Measurements from ENCODE around the gene TRIP10.
A peak's percentile ranks its signal among the peaks of the same experiment; 100 is the strongest.

Gene TRIP10

GRCh38 chr19:6718741-6719539 is 20.5 kb upstream of the TRIP10 start:
- H3K9me3 ChIP-seq (ENCODE audit: control insufficient read depth in 2 of 2, low read length in 2 of 2), result no peaks in the 10 kb centered on the region
- H3K4me3 ChIP-seq (ENCODE audit: low read length in 2 of 2), result peak overlapping the region in 1 of 2 donors; percentile 61
- no peak overlapping the region for H3K9ac ChIP-seq (ENCODE audit: low read length in 2 of 2)
- H3K4me1 ChIP-seq (ENCODE audit: control insufficient read depth, insufficient read depth, low read length), result peaks cover 3% of the 10 kb centered on the region
- peaks cover 7 to 11% of the 10 kb centered on the region in 2 donors for H3K27me3 ChIP-seq (ENCODE audit: control insufficient read depth in 1 of 2, insufficient read depth in 2 of 2, low read length in 2 of 2)
- H3K27ac ChIP-seq (ENCODE audit: low read length), result no peak overlapping the region
- H3K36me3 ChIP-seq (ENCODE audit: control insufficient read depth in 2 of 2, insufficient read depth in 2 of 2, low read length in 2 of 2), result peaks cover 0 to 3% of the 10 kb centered on the region in 2 donors

GRCh38 chr19:6719540-6719861 is 20.0 kb upstream of the TRIP10 start:
- Histone ChIP-seq H3K27ac (ENCODE audit: low read length) (no peak overlapping the region), H3K36me3 (ENCODE audit: control insufficient read depth in 2 of 2, insufficient read depth in 2 of 2, low read length in 2 of 2) (peaks cover 0 to 3% of the 10 kb centered on the region in 2 donors), H3K4me3 (ENCODE audit: low read length in 2 of 2) (peak overlapping the region in 1 of 2 donors; percentile 61), H3K27me3 (ENCODE audit: control insufficient read depth in 1 of 2, insufficient read depth in 2 of 2, low read length in 2 of 2) (peaks cover 7 to 9% of the 10 kb centered on the region in 2 donors), H3K9me3 (ENCODE audit: control insufficient read depth in 2 of 2, low read length in 2 of 2) (no peaks in the 10 kb centered on the region), H3K4me1 (ENCODE audit: control insufficient read depth, insufficient read depth, low read length) (peaks cover 4% of the 10 kb centered on the region), H3K9ac (ENCODE audit: low read length in 2 of 2) (no peak overlapping the region)

GRCh38 chr19:6719992-6720368 is 19.5 kb upstream of the TRIP10 start:
- H3K4me1 ChIP-seq (ENCODE audit: control insufficient read depth, insufficient read depth, low read length), result peaks cover 4% of the 10 kb centered on the region
- H3K9ac ChIP-seq (ENCODE audit: low read length in 2 of 2), result peak overlapping the region in 1 of 2 donors; percentile 5
- H3K4me3 ChIP-seq (ENCODE audit: low read length in 2 of 2), result peak overlapping the region; percentile 25 to 61
- peaks cover 7 to 9% of the 10 kb centered on the region in 2 donors for H3K27me3 ChIP-seq (ENCODE audit: control insufficient read depth in 1 of 2, insufficient read depth in 2 of 2, low read length in 2 of 2)
- H3K9me3 ChIP-seq (ENCODE audit: control insufficient read depth in 2 of 2, low read length in 2 of 2), result no peaks in the 10 kb centered on the region
- H3K36me3 ChIP-seq (ENCODE audit: control insufficient read depth in 2 of 2, insufficient read depth in 2 of 2, low read length in 2 of 2), result peaks cover 0 to 3% of the 10 kb centered on the region in 2 donors
- no peak overlapping the region for H3K27ac ChIP-seq (ENCODE audit: low read length)

GRCh38 chr19:6720369-6721137 is 18.9 kb upstream of the TRIP10 start, which contains the start of gene C3:
Gene C3, minus strand, starts transcription at chr19:6720650. Its CDS starts 61 bp downstream, at chr19:6720589.
- Histone ChIP-seq H3K27ac (ENCODE audit: low read length) (no peak within 1 kb of the TSS), H3K9ac (ENCODE audit: low read length in 2 of 2) (peak within 1 kb of the TSS in 1 of 2 donors; percentile 5), H3K4me3 (ENCODE audit: low read length in 2 of 2) (peak within 1 kb of the TSS; percentile 25 to 61), H3K4me1 (ENCODE audit: control insufficient read depth, insufficient read depth, low read length) (peaks cover 7% of the 10 kb centered on the region), H3K36me3 (ENCODE audit: control insufficient read depth in 2 of 2, insufficient read depth in 2 of 2, low read length in 2 of 2) (peaks cover 0 to 3% of the 10 kb centered on the region in 2 donors), H3K9me3 (ENCODE audit: control insufficient read depth in 2 of 2, low read length in 2 of 2) (no peaks in the 10 kb centered on the region), H3K27me3 (ENCODE audit: control insufficient read depth in 1 of 2, insufficient read depth in 2 of 2, low read length in 2 of 2) (peaks cover 7 to 8% of the 10 kb centered on the region in 2 donors)

- no peak overlapping the region for H3K4me3 ChIP-seq (ENCODE audit: low read length in 2 of 2)
- peaks cover 7 to 8% of the 10 kb centered on the region in 2 donors for H3K27me3 ChIP-seq (ENCODE audit: control insufficient read depth in 1 of 2, insufficient read depth in 2 of 2, low read length in 2 of 2)
- no peak overlapping the region for H3K9ac ChIP-seq (ENCODE audit: low read length in 2 of 2)
- H3K36me3 ChIP-seq (ENCODE audit: control insufficient read depth in 2 of 2, insufficient read depth in 2 of 2, low read length in 2 of 2), result peaks cover 0 to 3% of the 10 kb centered on the region in 2 donors
- no peak overlapping the region for H3K27ac ChIP-seq (ENCODE audit: low read length)
- H3K4me1 ChIP-seq (ENCODE audit: control insufficient read depth, insufficient read depth, low read length), result peaks cover 7% of the 10 kb centered on the region
- H3K9me3 ChIP-seq (ENCODE audit: control insufficient read depth in 2 of 2, low read length in 2 of 2), result no peaks in the 10 kb centered on the region
Measured at GRCh38 chr19:6721138-6721474, 18.4 kb upstream of the TRIP10 start.

- Histone ChIP-seq H3K27ac (ENCODE audit: low read length) (no peak overlapping the region), H3K9me3 (ENCODE audit: control insufficient read depth in 2 of 2, low read length in 2 of 2) (no peaks in the 10 kb centered on the region), H3K4me3 (ENCODE audit: low read length in 2 of 2) (no peak overlapping the region)
Measured at GRCh38 chr19:6721773-6722172, 17.7 kb upstream of the TRIP10 start.

GRCh38 chr19:6723108-6723618 is 16.3 kb upstream of the TRIP10 start:
- Histone ChIP-seq H3K9me3 (ENCODE audit: control insufficient read depth in 2 of 2, low read length in 2 of 2) (no peaks in the 10 kb centered on the region), H3K9ac (ENCODE audit: low read length in 2 of 2) (no peak overlapping the region), H3K27ac (ENCODE audit: low read length) (no peak overlapping the region), H3K36me3 (ENCODE audit: control insufficient read depth in 2 of 2, insufficient read depth in 2 of 2, low read length in 2 of 2) (no peaks in the 10 kb centered on the region), H3K4me3 (ENCODE audit: low read length in 2 of 2) (no peak overlapping the region), H3K27me3 (ENCODE audit: control insufficient read depth in 1 of 2, insufficient read depth in 2 of 2, low read length in 2 of 2) (peaks cover 2 to 4% of the 10 kb centered on the region in 2 donors), H3K4me1 (ENCODE audit: control insufficient read depth, insufficient read depth, low read length) (peaks cover 7% of the 10 kb centered on the region)

More at GRCh38 chr19:6721773-6722172, 17.7 kb upstream of the TRIP10 start:
- peaks cover 7 to 8% of the 10 kb centered on the region in 2 donors for H3K27me3 ChIP-seq (ENCODE audit: control insufficient read depth in 1 of 2, insufficient read depth in 2 of 2, low read length in 2 of 2)
- peaks cover 7% of the 10 kb centered on the region for H3K4me1 ChIP-seq (ENCODE audit: control insufficient read depth, insufficient read depth, low read length)
- H3K36me3 ChIP-seq (ENCODE audit: control insufficient read depth in 2 of 2, insufficient read depth in 2 of 2, low read length in 2 of 2), result peaks cover 0 to 3% of the 10 kb centered on the region in 2 donors
- H3K9ac ChIP-seq (ENCODE audit: low read length in 2 of 2), result no peak overlapping the region

- Histone ChIP-seq H3K27ac (ENCODE audit: low read length) (no peak overlapping the region), H3K9ac (ENCODE audit: low read length in 2 of 2) (no peak overlapping the region), H3K4me3 (ENCODE audit: low read length in 2 of 2) (no peak overlapping the region)
Measured at GRCh38 chr19:6723738-6724137, 15.7 kb upstream of the TRIP10 start.

GRCh38 chr19:6724631-6725492 is 14.6 kb upstream of the TRIP10 start:
- Histone ChIP-seq H3K36me3 (ENCODE audit: control insufficient read depth in 2 of 2, insufficient read depth in 2 of 2, low read length in 2 of 2) (no peaks in the 10 kb centered on the region), H3K27ac (ENCODE audit: low read length) (no peak overlapping the region), H3K27me3 (ENCODE audit: control insufficient read depth in 1 of 2, insufficient read depth in 2 of 2, low read length in 2 of 2) (peaks cover 2 to 4% of the 10 kb centered on the region in 2 donors), H3K4me1 (ENCODE audit: control insufficient read depth, insufficient read depth, low read length) (peaks cover 7% of the 10 kb centered on the region), H3K4me3 (ENCODE audit: low read length in 2 of 2) (no peak overlapping the region), H3K9ac (ENCODE audit: low read length in 2 of 2) (no peak overlapping the region), H3K9me3 (ENCODE audit: control insufficient read depth in 2 of 2, low read length in 2 of 2) (no peaks in the 10 kb centered on the region)

More at GRCh38 chr19:6723738-6724137, 15.7 kb upstream of the TRIP10 start:
- Histone ChIP-seq H3K4me1 (ENCODE audit: control insufficient read depth, insufficient read depth, low read length) (peaks cover 7% of the 10 kb centered on the region), H3K9me3 (ENCODE audit: control insufficient read depth in 2 of 2, low read length in 2 of 2) (no peaks in the 10 kb centered on the region), H3K27me3 (ENCODE audit: control insufficient read depth in 1 of 2, insufficient read depth in 2 of 2, low read length in 2 of 2) (peaks cover 2 to 4% of the 10 kb centered on the region in 2 donors), H3K36me3 (ENCODE audit: control insufficient read depth in 2 of 2, insufficient read depth in 2 of 2, low read length in 2 of 2) (no peaks in the 10 kb centered on the region)

Data from stomach smooth muscle (tissue), 2 donors.